ENCODE results near the gene SPATC1L.

DNA sequence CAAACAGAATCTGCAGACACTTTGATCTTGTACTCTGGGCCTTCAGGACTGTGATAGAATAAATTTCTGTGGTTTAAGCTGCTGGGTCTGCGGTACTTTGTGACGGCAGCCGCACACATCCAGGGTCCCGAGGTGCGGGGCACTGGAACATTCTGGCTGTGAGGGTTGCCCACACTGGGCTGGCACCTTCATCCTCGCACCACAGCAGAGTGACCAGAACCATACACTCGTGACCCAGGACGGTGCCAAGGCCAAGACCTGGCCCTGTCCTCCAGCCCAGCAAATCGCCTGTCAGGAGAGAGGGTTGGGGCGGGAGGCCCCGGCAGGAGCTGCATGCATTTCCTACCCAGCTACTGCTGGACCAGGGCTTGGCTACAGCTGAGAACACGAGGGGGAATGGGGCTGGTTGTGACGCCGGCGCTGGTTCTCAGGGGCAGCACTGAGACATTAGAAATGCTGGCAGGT is 26.2 kb downstream of the SPATC1L start:
- TF ChIP-seq POLR2AphosphoS5 (IDR thresholded peaks at IDR 0.05; ENCODE audit: insufficient read depth in 1 of 2, low read depth in 1 of 2): no peak
- TF ChIP-seq, protein P1, sequence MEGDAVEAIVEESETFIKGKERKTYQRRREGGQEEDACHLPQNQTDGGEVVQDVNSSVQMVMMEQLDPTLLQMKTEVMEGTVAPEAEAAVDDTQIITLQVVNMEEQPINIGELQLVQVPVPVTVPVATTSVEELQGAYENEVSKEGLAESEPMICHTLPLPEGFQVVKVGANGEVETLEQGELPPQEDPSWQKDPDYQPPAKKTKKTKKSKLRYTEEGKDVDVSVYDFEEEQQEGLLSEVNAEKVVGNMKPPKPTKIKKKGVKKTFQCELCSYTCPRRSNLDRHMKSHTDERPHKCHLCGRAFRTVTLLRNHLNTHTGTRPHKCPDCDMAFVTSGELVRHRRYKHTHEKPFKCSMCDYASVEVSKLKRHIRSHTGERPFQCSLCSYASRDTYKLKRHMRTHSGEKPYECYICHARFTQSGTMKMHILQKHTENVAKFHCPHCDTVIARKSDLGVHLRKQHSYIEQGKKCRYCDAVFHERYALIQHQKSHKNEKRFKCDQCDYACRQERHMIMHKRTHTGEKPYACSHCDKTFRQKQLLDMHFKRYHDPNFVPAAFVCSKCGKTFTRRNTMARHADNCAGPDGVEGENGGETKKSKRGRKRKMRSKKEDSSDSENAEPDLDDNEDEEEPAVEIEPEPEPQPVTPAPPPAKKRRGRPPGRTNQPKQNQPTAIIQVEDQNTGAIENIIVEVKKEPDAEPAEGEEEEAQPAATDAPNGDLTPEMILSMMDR (IDR thresholded peaks at IDR 0.05): no peak
